HEK293 (cell line): ENCODE measurements around the gene PTGIS.

Experiments
- CTCF ChIP-seq: fragments of 450-650 bp; formaldehyde crosslinking; IDR thresholded peaks from 2 replicates; pipeline ENCODE4 v1.5.1; 2016; ENCODE audit warnings: missing biosample characterization, missing genetic modification characterization
- REST ChIP-seq: fragments of 450-650 bp; formaldehyde crosslinking; IDR thresholded peaks from 2 replicates; pipeline ENCODE4 v1.5.1; 2016; ENCODE audit warnings: missing biosample characterization, missing genetic modification characterization
- SP2 ChIP-seq: fragments of 450-650 bp; formaldehyde crosslinking; IDR thresholded peaks from 2 replicates; pipeline ENCODE4 v1.5.1; 2016; ENCODE audit warnings: missing biosample characterization, missing genetic modification characterization
- ZNF121 ChIP-seq: fragments of 450-650 bp; formaldehyde crosslinking; IDR thresholded peaks from 2 replicates; pipeline ENCODE4 v1.5.1; 2016; ENCODE audit warnings: missing biosample characterization, missing genetic modification characterization
- ZNF140 ChIP-seq: fragments of 450-650 bp; formaldehyde crosslinking; IDR thresholded peaks from 2 replicates; pipeline ENCODE4 v1.5.1; 2016; ENCODE audit warnings: missing biosample characterization, missing genetic modification characterization
- ZNF18 ChIP-seq: fragments of 450-650 bp; formaldehyde crosslinking; IDR thresholded peaks from 2 replicates; pipeline ENCODE4 v1.5.1; 2016; ENCODE audit warnings: missing biosample characterization, missing genetic modification characterization
- ZNF24 ChIP-seq: fragments of 450-650 bp; formaldehyde crosslinking; IDR thresholded peaks from 2 replicates; pipeline ENCODE4 v1.5.1; 2016; ENCODE audit warnings: missing biosample characterization, missing genetic modification characterization
- ZNF274 ChIP-seq, 2 experiments: fragments of 200-500 bp in 1 of 2; fragments of 450-650 bp in 1 of 2; sonication (Bioruptor generic) in 1 of 2; formaldehyde crosslinking in 1 of 2; IDR thresholded peaks; 2 replicates each; pipeline versions ENCODE4 v1.5.1 to v1.6.1; 2014 to 2016; ENCODE audit warnings: borderline replicate concordance in 1 of 2, inconsistent platforms in 1 of 2, low read length in 1 of 2, missing biosample characterization in 1 of 2, missing genetic modification characterization in 1 of 2
- ZNF747 ChIP-seq: fragments of 450-650 bp; formaldehyde crosslinking; IDR thresholded peaks from 2 replicates; pipeline ENCODE4 v1.5.1; 2016; ENCODE audit warnings: missing biosample characterization, missing genetic modification characterization
- ZNF76 ChIP-seq: fragments of 450-650 bp; formaldehyde crosslinking; IDR thresholded peaks from 2 replicates; pipeline ENCODE4; 2016; ENCODE audit warnings: low read depth, missing biosample characterization, missing genetic modification characterization, borderline replicate concordance

GRCh38 chr20:49516916-49517804 lies 50.8 kb downstream of the PTGIS start:
- no peak for TF ChIP-seq ZNF18
- TF ChIP-seq ZNF274 (IDR thresholded peaks at IDR 0.05; ENCODE audit: low read length), result no peak
- no peak for TF ChIP-seq ZNF274 (tag by site-specific recombination; IDR thresholded peaks at IDR 0.05; ENCODE audit: borderline replicate concordance)
- TF ChIP-seq ZNF140, result no peak
- no peak for TF ChIP-seq SP2 (tag by site-specific recombination)
- no peak for TF ChIP-seq CTCF
- no peak for TF ChIP-seq ZNF24 (tag by site-specific recombination)
- TF ChIP-seq REST (tag by site-specific recombination), result no peak
- no peak for TF ChIP-seq ZNF76 (tag by site-specific recombination)
- TF ChIP-seq ZNF747 (tag by site-specific recombination), result no peak
- TF ChIP-seq ZNF121, result no peak
